NCI-H1417 (cell line): Measurements from ENCODE around the gene PAK4.
"Not testable (repeated sequence)": the region's sequence is repeated elsewhere in the genome, so short reads cannot be mapped to it uniquely, and the experiment has no call there.

Source experiments
- DNase-seq, 3 experiments: peaks; one replicate each; lab custom pipeline; 2025; lab: John Stamatoyannopoulos, UW

PAK4 gene

DNA sequence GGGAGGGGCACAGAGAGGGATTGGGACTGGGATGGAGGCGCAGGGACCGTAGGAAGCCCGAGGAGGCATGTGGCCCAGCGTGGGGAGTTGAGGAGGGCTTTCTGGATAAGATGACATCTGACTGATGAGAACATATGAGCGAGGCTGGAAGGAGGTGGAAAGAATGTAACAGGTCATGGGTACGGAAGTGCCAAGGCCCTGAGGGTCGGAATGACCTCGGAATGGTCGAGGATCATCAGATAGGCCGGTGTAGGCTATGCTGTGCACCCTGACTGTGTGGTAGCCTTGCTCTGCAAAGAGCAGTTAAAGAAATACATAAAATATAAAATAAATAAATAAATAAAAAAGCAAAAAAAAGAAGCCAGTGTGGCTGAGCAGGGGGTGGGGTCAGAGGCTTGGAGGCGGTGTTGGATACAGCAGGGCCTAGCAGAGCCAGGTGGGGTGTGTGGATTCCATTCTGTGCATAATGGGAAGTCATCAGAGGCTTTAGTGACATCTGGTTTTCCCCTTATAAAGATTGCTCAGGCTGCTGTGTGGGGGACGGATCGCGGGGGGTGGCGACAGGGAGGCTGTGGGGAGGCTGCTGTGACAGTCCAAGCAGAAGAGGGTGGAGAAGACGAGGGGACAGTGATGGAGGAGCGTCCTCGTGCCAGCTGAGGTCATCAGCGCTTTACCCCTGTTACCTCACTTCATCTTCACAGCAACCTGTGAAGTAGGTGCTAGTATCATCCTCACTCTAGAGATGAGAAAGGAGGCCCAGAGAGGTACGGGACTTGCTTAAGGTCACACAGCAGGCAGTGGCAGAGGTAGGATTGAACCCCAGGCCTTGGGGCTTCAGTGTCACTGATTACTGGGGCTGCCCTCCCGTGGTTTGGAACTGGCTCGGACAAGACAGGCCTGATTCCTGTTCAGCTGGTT, 5.0 kb downstream of the PAK4 start:
- DNase-seq: no peak

GRCh38 chr19:39131255-39131755, 5.7 kb downstream of the PAK4 start:
- no peak for DNase-seq

DNA sequence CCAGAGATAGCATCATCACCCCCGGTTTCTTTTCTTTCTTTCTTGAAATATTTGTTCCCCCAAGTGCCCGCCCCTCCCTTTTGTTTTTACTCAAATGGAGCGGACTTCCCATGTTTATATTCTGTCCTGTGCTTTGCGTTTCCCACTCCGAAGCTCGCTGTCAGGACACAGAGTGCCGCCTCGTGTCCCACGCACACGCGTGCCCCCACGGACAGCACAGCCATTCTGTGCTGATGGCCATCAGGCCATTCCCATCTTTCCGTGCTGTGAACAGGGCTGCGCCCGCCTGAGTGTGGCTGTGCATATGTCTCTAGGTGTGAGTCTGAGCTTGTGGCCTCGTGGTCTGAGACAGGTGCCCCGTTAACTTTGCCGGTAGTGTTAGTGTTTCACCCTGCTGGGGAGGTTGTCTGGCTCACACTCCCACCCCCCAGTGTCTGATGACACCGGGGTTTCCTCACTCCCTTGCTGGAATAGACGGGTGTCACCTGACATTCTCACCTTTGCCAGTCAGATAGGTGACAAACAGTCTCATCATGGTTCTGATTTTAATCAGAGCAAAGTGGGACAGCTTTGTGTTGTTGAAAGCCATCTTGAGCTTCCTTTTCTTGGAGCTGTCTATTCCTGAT, 6.9 kb downstream of the PAK4 start:
- no peak for DNase-seq

GRCh38 chr19:39133431-39134270, 8.1 kb downstream of the PAK4 start:
- no peak for DNase-seq

DNA sequence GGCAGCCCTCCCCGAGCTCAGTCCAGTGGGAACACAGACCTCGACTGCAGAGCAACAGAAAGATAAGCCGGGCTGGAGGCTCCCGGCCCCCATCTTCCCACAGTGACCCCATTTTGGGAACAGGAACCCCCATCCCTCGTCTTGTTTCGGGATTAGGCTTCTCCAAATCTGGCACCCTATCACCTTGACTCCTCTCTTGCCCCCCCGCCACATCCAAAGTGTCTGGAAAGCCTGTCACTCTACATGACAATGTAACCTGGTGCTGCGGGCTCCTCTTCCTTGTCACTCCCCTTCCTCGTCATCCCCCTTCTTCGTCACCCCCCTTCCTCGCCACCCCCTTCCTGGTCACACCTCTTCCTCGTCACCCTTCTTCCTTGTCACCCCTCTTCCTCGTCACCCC, 10.1 kb downstream of the PAK4 start:
- no peak for DNase-seq

GRCh38 chr19:39136225-39136940, 10.8 kb downstream of the PAK4 start:
- no peak for DNase-seq

GRCh38 chr19:39137131-39137530, 11.5 kb downstream of the PAK4 start:
- DNase-seq: no peak

- DNase-seq: peak in 2 of 3 experiments; percentile 68 to 78
These were observed 12.9 kb downstream of the PAK4 start for GRCh38 chr19:39138221-39139211.

- no peak for DNase-seq
These were observed 13.8 kb downstream of the PAK4 start for GRCh38 chr19:39139305-39139874.

DNA sequence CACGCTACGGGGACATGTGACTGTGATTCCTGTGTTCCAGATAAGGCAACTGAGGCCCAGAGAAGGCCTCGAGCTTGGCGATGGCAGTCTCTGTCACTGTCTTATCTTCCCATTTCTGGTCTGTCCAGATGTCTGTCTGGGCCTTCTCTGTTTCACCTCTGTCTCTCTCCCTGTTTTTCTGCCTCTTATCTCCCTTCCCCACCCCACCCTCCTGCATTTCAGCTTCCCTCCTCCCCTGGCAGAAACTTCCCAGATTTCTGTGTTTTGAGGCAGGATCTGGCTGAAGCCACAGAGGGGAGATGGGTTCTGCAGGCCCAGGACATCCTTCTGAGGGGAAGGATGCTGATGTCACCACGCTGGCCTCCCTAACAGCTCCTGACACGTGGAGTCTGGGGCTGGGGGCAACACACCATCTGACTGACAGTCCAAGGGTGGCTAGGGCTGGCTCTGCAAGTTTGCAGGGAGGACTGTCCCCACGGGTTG, 14.4 kb downstream of the PAK4 start:
- no peak for DNase-seq

GRCh38 chr19:39140594-39140993, 15.0 kb downstream of the PAK4 start:
- no peak for DNase-seq

DNA sequence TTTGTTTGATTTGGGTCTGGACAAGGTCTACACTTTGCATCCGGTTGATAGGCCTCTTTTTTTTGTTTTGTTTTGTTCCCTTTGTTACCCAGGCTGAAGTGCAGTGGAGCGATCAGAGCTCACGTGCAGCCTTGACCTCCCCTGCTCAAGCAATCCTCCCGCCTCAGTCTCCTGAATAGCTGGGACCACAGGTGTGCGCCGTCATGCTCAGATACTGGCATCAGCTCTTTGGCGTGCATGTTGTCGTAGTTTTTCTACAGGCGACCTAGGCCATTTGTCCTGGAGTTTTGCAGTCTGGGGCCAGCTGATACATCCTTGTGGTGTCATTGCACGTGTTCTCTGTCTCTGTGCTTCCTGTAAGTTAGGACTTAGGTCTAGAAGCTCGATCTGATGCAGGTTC, 16.3 kb downstream of the PAK4 start:
- DNase-seq: no peak

DNA sequence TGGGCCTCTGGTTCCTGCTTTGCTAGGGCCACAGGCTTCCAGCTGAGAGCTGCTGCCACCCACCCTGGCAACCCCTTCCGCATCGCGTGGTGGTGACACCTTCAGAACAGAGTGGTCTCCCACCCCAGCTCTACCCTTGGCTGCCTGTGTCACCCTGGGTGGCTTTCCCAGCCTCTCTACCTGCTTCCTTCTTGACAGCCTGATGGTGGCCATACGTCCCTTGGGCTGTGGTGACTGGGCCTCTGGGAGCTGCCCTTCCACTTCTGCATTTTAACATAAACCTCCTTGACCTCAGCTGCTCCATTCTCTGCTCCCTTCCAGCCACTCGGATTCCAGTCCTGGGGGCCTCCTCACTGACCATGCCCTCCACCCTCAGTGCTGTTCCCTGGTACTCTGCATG, 17.0 kb downstream of the PAK4 start:
- DNase-seq: no peak

DNA sequence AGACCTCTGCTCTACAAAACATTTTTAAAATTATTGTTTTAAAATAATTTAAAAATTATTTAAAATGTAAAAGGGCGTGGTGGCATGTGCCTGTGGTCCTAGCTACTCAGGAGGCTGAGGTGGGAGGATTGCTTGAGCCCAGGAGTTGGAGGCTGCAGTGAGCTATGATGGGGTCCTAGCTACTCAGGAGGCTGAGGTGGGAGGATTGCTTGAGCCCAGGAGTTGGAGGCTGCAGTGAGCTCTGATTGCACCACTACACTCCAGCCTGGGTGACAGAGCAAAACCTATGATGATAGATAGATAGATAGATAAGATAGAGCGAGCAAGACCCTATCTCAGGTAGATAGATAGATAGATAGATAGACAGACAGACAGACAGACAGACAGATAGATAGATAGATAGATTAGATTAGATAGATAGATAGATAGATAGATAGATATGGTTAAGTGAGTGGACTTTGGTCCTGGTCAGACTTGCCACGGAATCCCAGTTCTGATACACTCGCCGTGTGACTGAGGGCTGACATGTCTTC, 18.2 kb downstream of the PAK4 start:
- not testable (repeated sequence) for DNase-seq

DNA sequence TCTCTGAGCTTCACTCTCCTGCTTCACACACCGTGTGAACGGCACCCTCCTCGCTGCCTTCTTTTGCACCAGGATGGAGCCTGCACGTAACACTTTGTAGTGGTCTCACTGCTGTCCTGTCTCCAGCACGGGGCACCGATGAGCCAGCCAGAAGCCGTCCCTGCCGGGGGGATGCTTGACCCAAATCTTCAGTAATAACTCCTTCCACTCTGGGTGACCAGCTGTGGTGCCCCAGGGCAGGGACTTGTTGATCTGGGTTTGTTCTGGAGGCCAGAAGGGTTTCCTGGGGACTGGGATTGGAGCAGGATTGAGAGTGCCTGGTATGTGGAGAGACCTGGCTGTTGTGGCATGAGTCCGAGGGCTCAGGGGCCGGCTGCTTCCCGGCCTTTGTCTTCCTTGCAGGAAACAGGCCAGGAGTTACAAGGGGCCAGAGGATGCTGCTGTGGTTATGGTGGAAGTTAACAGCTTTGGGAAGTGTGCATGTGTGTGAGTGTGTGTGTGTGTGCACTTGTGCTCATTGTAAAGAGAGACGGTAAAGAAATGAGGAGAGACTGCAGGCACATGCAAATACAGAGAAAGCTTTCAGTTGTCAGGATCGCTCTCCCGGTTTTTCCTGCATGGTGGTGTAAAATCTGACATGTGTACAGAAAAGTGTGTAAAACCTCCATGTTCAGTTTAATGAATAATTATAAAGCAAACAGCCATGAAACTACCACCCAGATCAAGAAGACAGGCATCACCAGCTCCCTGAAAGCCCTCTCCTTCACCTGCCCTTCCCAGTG, 18.9 kb downstream of the PAK4 start:
- no peak for DNase-seq

DNA sequence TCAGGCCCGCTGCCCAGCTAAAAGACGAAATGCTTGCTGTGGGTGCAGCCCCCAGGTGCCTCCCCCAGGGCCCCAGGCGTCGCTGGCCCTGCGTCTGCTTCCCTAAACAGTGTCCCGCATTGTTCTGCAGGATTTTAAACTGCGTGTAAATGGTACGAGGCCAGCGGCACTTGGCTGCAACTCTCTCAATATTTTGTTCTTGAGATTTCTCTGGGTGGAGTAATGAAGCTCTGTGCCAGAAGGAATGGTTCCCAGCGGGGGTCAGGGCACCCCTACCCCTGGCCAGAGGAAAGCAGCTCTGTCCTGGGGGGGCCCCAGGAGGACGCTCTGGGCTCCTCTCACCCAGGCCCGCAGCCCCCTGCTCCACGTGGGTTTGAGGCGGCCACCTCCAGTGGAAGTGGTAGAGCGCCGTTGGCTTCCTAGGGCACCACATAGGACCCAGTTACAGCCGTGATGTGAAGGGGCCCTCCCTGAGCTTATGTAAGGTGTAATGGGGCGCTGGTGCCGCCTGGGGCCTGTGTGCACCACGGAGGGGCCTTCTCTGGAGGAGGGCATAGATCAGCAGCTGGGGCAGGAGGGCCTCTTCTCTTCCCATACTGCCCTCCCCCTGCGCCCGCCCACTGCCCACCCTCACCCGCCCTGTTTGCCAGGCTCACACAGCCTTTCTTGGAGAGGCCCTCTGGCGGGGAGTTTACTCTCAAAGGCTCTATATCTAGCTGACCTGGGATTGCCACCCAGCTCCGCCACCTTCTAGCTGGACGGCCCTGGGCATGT, 19.8 kb downstream of the PAK4 start:
- DNase-seq: no peak

- no peak for DNase-seq
These were observed 20.5 kb downstream of the PAK4 start for GRCh38 chr19:39146091-39146490.
